ENCODE data around the gene CTBP1. TPM values are rescaled to one million over a fixed set of nuclear protein-coding genes. Genes with fewer than 3 reads are reported as not detected.

CTBP1 gene
- total and polyA plus RNA-seq, 9 of the 15 experiments (the other 6 are each of a cell fraction or from before 2014, with no cell fraction given) = 14.5 to 162 (median 68.2) TPM

- TF ChIP-seq E2F3 (CRISPR knock-in tag; IDR thresholded peaks at IDR 0.05) = no peak
- no peak for TF ChIP-seq GABPA (tag; conservative IDR thresholded peaks at IDR 0.05; ENCODE audit: low read depth)
- TF ChIP-seq, protein P1, sequence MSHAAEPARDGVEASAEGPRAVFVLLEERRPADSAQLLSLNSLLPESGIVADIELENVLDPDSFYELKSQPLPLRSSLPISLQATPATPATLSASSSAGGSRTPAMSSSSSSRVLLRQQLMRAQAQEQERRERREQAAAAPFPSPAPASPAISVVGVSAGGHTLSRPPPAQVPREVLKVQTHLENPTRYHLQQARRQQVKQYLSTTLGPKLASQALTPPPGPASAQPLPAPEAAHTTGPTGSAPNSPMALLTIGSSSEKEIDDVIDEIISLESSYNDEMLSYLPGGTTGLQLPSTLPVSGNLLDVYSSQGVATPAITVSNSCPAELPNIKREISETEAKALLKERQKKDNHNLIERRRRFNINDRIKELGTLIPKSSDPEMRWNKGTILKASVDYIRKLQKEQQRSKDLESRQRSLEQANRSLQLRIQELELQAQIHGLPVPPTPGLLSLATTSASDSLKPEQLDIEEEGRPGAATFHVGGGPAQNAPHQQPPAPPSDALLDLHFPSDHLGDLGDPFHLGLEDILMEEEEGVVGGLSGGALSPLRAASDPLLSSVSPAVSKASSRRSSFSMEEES (CRISPR knock-in tag; IDR thresholded peaks at IDR 0.05) = no peak
- TF ChIP-seq THRA (IDR thresholded peaks at IDR 0.05) = no peak
- TF ChIP-seq, protein P2, sequence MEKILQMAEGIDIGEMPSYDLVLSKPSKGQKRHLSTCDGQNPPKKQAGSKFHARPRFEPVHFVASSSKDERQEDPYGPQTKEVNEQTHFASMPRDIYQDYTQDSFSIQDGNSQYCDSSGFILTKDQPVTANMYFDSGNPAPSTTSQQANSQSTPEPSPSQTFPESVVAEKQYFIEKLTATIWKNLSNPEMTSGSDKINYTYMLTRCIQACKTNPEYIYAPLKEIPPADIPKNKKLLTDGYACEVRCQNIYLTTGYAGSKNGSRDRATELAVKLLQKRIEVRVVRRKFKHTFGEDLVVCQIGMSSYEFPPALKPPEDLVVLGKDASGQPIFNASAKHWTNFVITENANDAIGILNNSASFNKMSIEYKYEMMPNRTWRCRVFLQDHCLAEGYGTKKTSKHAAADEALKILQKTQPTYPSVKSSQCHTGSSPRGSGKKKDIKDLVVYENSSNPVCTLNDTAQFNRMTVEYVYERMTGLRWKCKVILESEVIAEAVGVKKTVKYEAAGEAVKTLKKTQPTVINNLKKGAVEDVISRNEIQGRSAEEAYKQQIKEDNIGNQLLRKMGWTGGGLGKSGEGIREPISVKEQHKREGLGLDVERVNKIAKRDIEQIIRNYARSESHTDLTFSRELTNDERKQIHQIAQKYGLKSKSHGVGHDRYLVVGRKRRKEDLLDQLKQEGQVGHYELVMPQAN (IDR thresholded peaks at IDR 0.05; ENCODE audit: borderline replicate concordance) = no peak
Measured at GRCh38 chr4:1205586-1206298, 43.2 kb downstream of the CTBP1 start (continued).

Measured in K562 (cell line).